NCI-H146 treated with DMSO at 0.1 percent for 48 hours (cell line): ENCODE results near the gene RRBP1.

ENCODE experiments used
- DNase-seq: peaks from one replicate; lab custom pipeline; 2025; ENCODE audit not compliant: unreplicated experiment; lab: John Stamatoyannopoulos, UW

The RRBP1 gene

GRCh38 chr20:17637413-17637780, 44.6 kb downstream of the RRBP1 start:
- DNase-seq, result no peak

GRCh38 chr20:17636523-17637412, 45.3 kb downstream of the RRBP1 start:
- peak; percentile 40 for DNase-seq

- no peak for DNase-seq
Observed at GRCh38 chr20:17635332-17636244, 46.5 kb downstream of the RRBP1 start.

GRCh38 chr20:17634661-17635331, 47.2 kb downstream of the RRBP1 start:
- DNase-seq, result no peak

GRCh38 chr20:17633850-17634500, 48.1 kb downstream of the RRBP1 start:
- no peak for DNase-seq

GRCh38 chr20:17633221-17633849, 48.7 kb downstream of the RRBP1 start:
- DNase-seq, result no peak

- no peak for DNase-seq
Observed at GRCh38 chr20:17631576-17632319, 50.3 kb downstream of the RRBP1 start.

GRCh38 chr20:17630806-17631195, 51.2 kb downstream of the RRBP1 start:
- DNase-seq, result no peak

- no peak for DNase-seq
Observed at GRCh38 chr20:17630151-17630805, 51.8 kb downstream of the RRBP1 start.

GRCh38 chr20:17629678-17630089, 52.4 kb downstream of the RRBP1 start:
- no peak for DNase-seq

- no peak for DNase-seq
Observed at GRCh38 chr20:17629025-17629424, 53.0 kb downstream of the RRBP1 start.

- no peak for DNase-seq
Observed at GRCh38 chr20:17628101-17628841, 53.8 kb downstream of the RRBP1 start.

- no peak for DNase-seq
Observed at GRCh38 chr20:17627101-17627955, 54.7 kb downstream of the RRBP1 start.

- no peak for DNase-seq
Observed at GRCh38 chr20:17626217-17627007, 55.6 kb downstream of the RRBP1 start.

- DNase-seq, result no peak
Observed at GRCh38 chr20:17625246-17626051, 56.6 kb downstream of the RRBP1 start.
